Measurements from ENCODE around the gene SH3PXD2A. TPM values are rescaled to one million over a fixed set of nuclear protein-coding genes. Genes with fewer than 3 reads are reported as not detected.

The SH3PXD2A gene
- total RNA-seq, 1 donor from 2014 or later = 2.3 TPM

GRCh38 chr10:103888113-103888841 is 32.9 kb upstream of the SH3PXD2A start:
- Histone ChIP-seq H3K9ac (no peak overlapping the region), H3K36me3 (no peaks in the 10 kb centered on the region), H3K4me2 (no peak overlapping the region), H3K27me3 (no peaks in the 10 kb centered on the region), H3K27ac (no peak overlapping the region), H3K4me1 (no peaks in the 10 kb centered on the region), H3K4me3 (no peak overlapping the region), H4K20me1 (ENCODE audit: low read depth) (no peaks in the 10 kb centered on the region), H3F3A (ENCODE audit: low read depth) (no peaks in the 10 kb centered on the region), H2AFZ (replicated peaks) (no peak overlapping the region), H3K79me2 (ENCODE audit: low read depth) (no peaks in the 10 kb centered on the region), H3K9me3 (ENCODE audit: low read depth) (no peaks in the 10 kb centered on the region)
- Mint-ChIP-seq H3K36me3 (peaks cover 6% of the 10 kb centered on the region), H3K4me1 (peaks cover 9% of the 10 kb centered on the region), H3K4me3 (no peak overlapping the region), H3K9me3 (no peaks in the 10 kb centered on the region), H3K27me3 (ENCODE audit: insufficient read depth, low read depth) (no peaks in the 10 kb centered on the region), H3K27ac (no peak overlapping the region)
- DNase-seq (ENCODE audit: low spot score) = no peak
- TF ChIP-seq EZH2 (IDR thresholded peaks at IDR 0.05) = no peak
- TF ChIP-seq CTCF (IDR thresholded peaks at IDR 0.05) = peak; percentile 87

GRCh38 chr10:103885617-103886016 is 30.2 kb upstream of the SH3PXD2A start:
- no peaks in the 10 kb centered on the region for H3K36me3 ChIP-seq
- H3K9me3 ChIP-seq (ENCODE audit: low read depth) = no peaks in the 10 kb centered on the region
- H3K27ac ChIP-seq = no peak overlapping the region
- H3K27me3 ChIP-seq = no peaks in the 10 kb centered on the region
- H3K4me2 ChIP-seq = no peak overlapping the region
- H3K4me3 ChIP-seq = no peak overlapping the region
- no peaks in the 10 kb centered on the region for H3K4me1 ChIP-seq
- no peak overlapping the region for H2AFZ ChIP-seq (replicated peaks)
- H3K4me1 Mint-ChIP-seq = peaks cover 19% of the 10 kb centered on the region
- TF ChIP-seq CTCF (IDR thresholded peaks at IDR 0.05) = no peak
- no peak for TF ChIP-seq EZH2 (IDR thresholded peaks at IDR 0.05)
- no peak for TF ChIP-seq EZH2phosphoT487 (IDR thresholded peaks at IDR 0.05)
- no peak overlapping the region for H3K4me3 Mint-ChIP-seq
- no peaks in the 10 kb centered on the region for H3K79me2 ChIP-seq (ENCODE audit: low read depth)
- no peaks in the 10 kb centered on the region for H3K9me3 Mint-ChIP-seq
- no peak for DNase-seq (ENCODE audit: low spot score)
- H3K9ac ChIP-seq = no peak overlapping the region
- no peak overlapping the region for H3K27ac Mint-ChIP-seq
- no peaks in the 10 kb centered on the region for H4K20me1 ChIP-seq (ENCODE audit: low read depth)
- no peaks in the 10 kb centered on the region for H3F3A ChIP-seq (ENCODE audit: low read depth)
- peaks cover 9% of the 10 kb centered on the region for H3K36me3 Mint-ChIP-seq
- H3K27me3 Mint-ChIP-seq (ENCODE audit: insufficient read depth, low read depth) = no peaks in the 10 kb centered on the region

GRCh38 chr10:103884681-103885139 is 29.3 kb upstream of the SH3PXD2A start:
- Histone ChIP-seq H3K4me3 (no peak overlapping the region), H4K20me1 (ENCODE audit: low read depth) (no peaks in the 10 kb centered on the region), H2AFZ (replicated peaks) (no peak overlapping the region), H3K27ac (no peak overlapping the region), H3K79me2 (ENCODE audit: low read depth) (no peaks in the 10 kb centered on the region), H3K9me3 (ENCODE audit: low read depth) (no peaks in the 10 kb centered on the region), H3K4me2 (no peak overlapping the region), H3K36me3 (no peaks in the 10 kb centered on the region), H3K27me3 (no peaks in the 10 kb centered on the region), H3K9ac (no peak overlapping the region), H3F3A (ENCODE audit: low read depth) (no peaks in the 10 kb centered on the region), H3K4me1 (no peaks in the 10 kb centered on the region)
- TF ChIP-seq EZH2 (IDR thresholded peaks at IDR 0.05) = no peak
- TF ChIP-seq EZH2phosphoT487 (IDR thresholded peaks at IDR 0.05) = no peak
- peak; percentile 83 for TF ChIP-seq CTCF (IDR thresholded peaks at IDR 0.05)
- Mint-ChIP-seq H3K27ac (no peak overlapping the region), H3K36me3 (peaks cover 7% of the 10 kb centered on the region), H3K4me1 (peaks cover 20% of the 10 kb centered on the region), H3K27me3 (ENCODE audit: insufficient read depth, low read depth) (no peaks in the 10 kb centered on the region), H3K4me3 (no peak overlapping the region), H3K9me3 (no peaks in the 10 kb centered on the region)
- DNase-seq (ENCODE audit: low spot score) = peak; percentile 67

All from neural progenitor cell (in vitro differentiated cells).